DOHH2 (cell line): Measurements from ENCODE around the gene HAPSTR1.

Experiments
- H3F3A ChIP-seq: fragments of 200-600 bp; sonication (generic), shearing (Covaris generic); 2 replicates; pipeline ENCODE4 v1.6.0; 2016; ENCODE audit warnings: antibody characterized with exemption, mild to moderate bottlenecking; ENCODE audit not compliant: control insufficient read depth, insufficient read depth
- H3K27ac ChIP-seq: fragments of 200-600 bp; sonication (generic); 2 replicates; pipeline ENCODE4 v1.5.1; 2014; ENCODE audit warnings: low read depth, mild to moderate bottlenecking, low read length, moderate library complexity
- H3K27me3 ChIP-seq: fragments of 200-600 bp; sonication (generic); 2 replicates; pipeline ENCODE4 v1.6.1; 2014; ENCODE audit warnings: mild to moderate bottlenecking, low read length, mixed read lengths; ENCODE audit not compliant: control insufficient read depth
- H3K36me3 ChIP-seq: fragments of 200-600 bp; sonication (generic); 2 replicates; pipeline ENCODE4 v1.6.1; 2014; ENCODE audit warnings: mild to moderate bottlenecking, low read length, moderate library complexity, mixed read lengths; ENCODE audit not compliant: control insufficient read depth
- H3K4me1 ChIP-seq: fragments of 200-600 bp; sonication (generic); 2 replicates; pipeline ENCODE4 v1.6.1; 2014; ENCODE audit warnings: mild to moderate bottlenecking, low read length, mixed read lengths; ENCODE audit not compliant: control insufficient read depth
- H3K4me2 ChIP-seq: fragments of 200-600 bp; sonication (generic); 2 replicates; pipeline ENCODE4 v1.6.0; 2014; ENCODE audit warnings: mild to moderate bottlenecking, low read length, moderate library complexity
- H3K4me3 ChIP-seq: fragments of 200-600 bp; sonication (generic); 2 replicates; pipeline ENCODE4 v1.5.1; 2014; ENCODE audit warnings: mild to moderate bottlenecking, low read length, mixed read lengths
- H3K79me2 ChIP-seq: fragments of 200-600 bp; sonication (generic); 2 replicates; pipeline ENCODE4 v1.6.1; 2014; ENCODE audit warnings: mild to moderate bottlenecking, low read length, mixed read lengths; ENCODE audit not compliant: control insufficient read depth
- H3K9me2 ChIP-seq: fragments of 200-600 bp; sonication (generic); replicated peaks from 2 replicates; pipeline ENCODE4 v1.6.1; 2014; ENCODE audit warnings: mild to moderate bottlenecking, low read length, mixed read lengths; ENCODE audit not compliant: control insufficient read depth
- H3K9me3 ChIP-seq: fragments of 200-600 bp; sonication (generic); 2 replicates; pipeline ENCODE4 v1.6.1; 2014; ENCODE audit warnings: antibody characterized with exemption, low read length, mixed read lengths; ENCODE audit not compliant: control insufficient read depth, insufficient read depth
- H4K20me1 ChIP-seq: fragments of 200-600 bp; sonication (generic); 2 replicates; pipeline ENCODE4 v1.6.0; 2014; ENCODE audit warnings: low read depth, mild to moderate bottlenecking, antibody characterized with exemption, low read length, moderate library complexity; ENCODE audit not compliant: control insufficient read depth, insufficient read depth
- CTCF ChIP-seq: fragments of 200-600 bp; sonication (generic); IDR thresholded peaks from one replicate; pipeline ENCODE4 v1.5.1; 2014; ENCODE audit warnings: antibody characterized with exemption, mild to moderate bottlenecking, low read depth, low read length; ENCODE audit not compliant: poor library complexity, severe bottlenecking
- EZH2phosphoT487 ChIP-seq: fragments of 200-600 bp; sonication (generic); IDR thresholded peaks from 2 replicates; pipeline ENCODE4 v1.6.1; 2017; ENCODE audit warnings: borderline replicate concordance, mild to moderate bottlenecking, antibody characterized with exemption, low read length, moderate library complexity, mixed read lengths

HAPSTR1 gene

DNA sequence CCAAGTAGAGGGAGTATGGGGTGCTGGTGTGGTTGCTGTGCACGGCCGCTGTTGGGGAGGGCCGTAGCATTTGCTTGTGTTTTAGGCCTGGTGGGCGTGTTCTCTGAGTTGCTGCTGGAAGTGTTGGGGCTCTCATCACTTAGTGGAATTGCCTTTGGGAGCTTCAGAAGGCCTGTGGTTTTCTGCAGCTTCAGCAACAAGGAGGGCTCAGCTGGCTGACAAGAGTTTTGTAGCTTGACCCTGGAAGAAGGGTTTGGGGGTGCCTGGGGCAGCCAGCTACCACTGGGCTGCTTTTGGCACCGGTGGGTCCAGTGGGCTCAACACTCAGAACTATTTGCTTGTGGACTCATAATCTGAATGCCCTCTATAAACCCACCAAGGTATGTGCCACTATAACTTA, 30.9 kb downstream of the HAPSTR1 start:
- TF ChIP-seq CTCF (no peak), EZH2phosphoT487 (no peak)
- no peaks in the 10 kb centered on the region for H3K9me3 ChIP-seq
- H4K20me1 ChIP-seq: peaks cover 15% of the 10 kb centered on the region
- H3K79me2 ChIP-seq: peaks cover 50% of the 10 kb centered on the region
- H3K27ac ChIP-seq: no peak overlapping the region
- H3F3A ChIP-seq: peaks cover 2% of the 10 kb centered on the region; the same call in 1 of the 2 replicates
- H3K4me1 ChIP-seq: no peaks in the 10 kb centered on the region; the same call in 1 of the 2 replicates
- no peak overlapping the region for H3K4me3 ChIP-seq
- no peaks in the 10 kb centered on the region for H3K9me2 ChIP-seq
- no peak overlapping the region for H3K4me2 ChIP-seq
- peaks cover 59% of the 10 kb centered on the region for H3K36me3 ChIP-seq
- no peaks in the 10 kb centered on the region for H3K27me3 ChIP-seq

GRCh38 chr16:9122969-9123368, 31.5 kb downstream of the HAPSTR1 start:
- Histone ChIP-seq H4K20me1 (peaks cover 15% of the 10 kb centered on the region), H3K4me1 (peaks cover 5% of the 10 kb centered on the region), H3K79me2 (peaks cover 44% of the 10 kb centered on the region), H3K36me3 (peaks cover 53% of the 10 kb centered on the region), H3K4me3 (no peak overlapping the region), H3K9me2 (no peaks in the 10 kb centered on the region), H3K27ac (no peak overlapping the region), H3K9me3 (no peaks in the 10 kb centered on the region), H3K27me3 (no peaks in the 10 kb centered on the region), H3F3A (peaks cover 2% of the 10 kb centered on the region; the same call in 1 of the 2 replicates), H3K4me2 (no peak overlapping the region)
- TF ChIP-seq EZH2phosphoT487 (no peak), CTCF (no peak)

- Histone ChIP-seq H3K4me2 (no peak overlapping the region), H3K27me3 (no peaks in the 10 kb centered on the region), H3K27ac (no peak overlapping the region), H3K36me3 (peaks cover 50% of the 10 kb centered on the region), H3F3A (peaks cover 2% of the 10 kb centered on the region; the same call in 1 of the 2 replicates), H3K4me1 (peaks cover 5% of the 10 kb centered on the region), H3K79me2 (peaks cover 39% of the 10 kb centered on the region), H4K20me1 (peaks cover 15% of the 10 kb centered on the region), H3K4me3 (no peak overlapping the region), H3K9me3 (no peaks in the 10 kb centered on the region), H3K9me2 (no peaks in the 10 kb centered on the region)
- TF ChIP-seq CTCF (no peak), EZH2phosphoT487 (no peak)
Observed at GRCh38 chr16:9123401-9123800, 32.0 kb downstream of the HAPSTR1 start.

- Histone ChIP-seq H3K9me3 (no peaks in the 10 kb centered on the region), H3K4me1 (peaks cover 5% of the 10 kb centered on the region), H3F3A (peaks cover 2% of the 10 kb centered on the region; the same call in 1 of the 2 replicates), H3K36me3 (peaks cover 45% of the 10 kb centered on the region), H4K20me1 (peaks cover 13% of the 10 kb centered on the region), H3K27me3 (no peaks in the 10 kb centered on the region), H3K4me3 (no peak overlapping the region), H3K4me2 (no peak overlapping the region), H3K27ac (no peak overlapping the region), H3K9me2 (no peaks in the 10 kb centered on the region), H3K79me2 (peaks cover 35% of the 10 kb centered on the region)
- TF ChIP-seq CTCF (no peak), EZH2phosphoT487 (no peak)
Observed at GRCh38 chr16:9123871-9124270, 32.4 kb downstream of the HAPSTR1 start.
